ENCODE data around the gene C11orf58. TPM values are rescaled to one million over a fixed set of nuclear protein-coding genes. Genes with fewer than 3 reads are reported as not detected.

C11orf58 gene
- total and polyA plus RNA-seq, 5 donors from 2014 or later, result 154 to 168 (median 164) TPM

DNA sequence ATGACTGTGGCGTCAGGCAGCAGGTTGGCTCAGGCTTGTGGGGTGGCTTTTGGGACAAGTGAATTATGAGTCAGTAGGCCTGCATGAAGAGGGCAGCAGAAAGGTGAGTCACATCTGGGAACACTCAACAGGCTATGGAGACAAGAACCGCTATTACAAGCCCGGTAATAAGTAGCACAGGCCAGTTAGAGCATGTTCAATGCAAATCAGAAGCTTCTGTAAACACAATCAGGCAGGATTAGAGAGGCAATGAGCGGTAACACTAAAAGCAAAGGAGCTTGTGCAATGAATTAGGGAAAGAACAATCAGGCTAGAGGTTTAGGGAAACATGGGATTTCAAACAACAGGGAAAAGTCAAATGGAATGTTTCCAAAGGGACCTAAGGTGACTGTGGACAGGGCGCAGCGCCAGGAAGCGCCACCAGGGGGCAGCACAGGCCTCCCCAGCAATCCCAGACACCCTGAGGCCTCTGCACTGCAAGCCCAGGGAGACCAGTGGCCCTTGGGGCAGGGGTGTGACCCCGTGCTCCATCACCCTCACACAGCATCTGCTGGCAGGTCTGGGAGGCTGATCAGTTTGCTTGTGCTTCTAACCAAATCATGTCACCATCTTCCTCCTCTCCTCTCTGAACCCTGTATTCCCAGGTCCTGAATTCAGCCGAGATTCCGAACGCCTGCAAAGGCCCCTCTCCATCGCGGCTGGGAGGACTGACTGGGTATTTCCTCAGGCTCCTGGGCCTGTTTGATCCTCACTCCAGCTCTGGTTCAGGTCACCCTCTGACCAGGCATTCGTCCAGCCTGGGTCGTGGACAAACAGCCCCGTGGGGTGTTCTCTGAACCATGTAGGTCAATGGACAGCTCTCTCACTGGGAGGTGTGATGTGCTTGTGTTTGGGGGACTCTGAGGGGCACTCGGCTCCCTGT is 50.0 kb downstream of the C11orf58 start:
- Histone ChIP-seq H3K27me3 (ENCODE audit: control insufficient read depth, insufficient read depth, low read length) (no peaks in the 10 kb centered on the region), H3K4me1 (ENCODE audit: control insufficient read depth, insufficient read depth, low read length, poor library complexity, severe bottlenecking) (no peaks in the 10 kb centered on the region), H3K36me3 (ENCODE audit: control insufficient read depth, insufficient read depth, low read length) (no peaks in the 10 kb centered on the region), H3K27ac (ENCODE audit: insufficient read depth, low read length, poor library complexity, severe bottlenecking) (no peak overlapping the region), H3K4me3 (ENCODE audit: low read depth, low read length) (no peak overlapping the region), H3K9me3 (ENCODE audit: control insufficient read depth in 2 of 2, low read length in 2 of 2) (no peaks in the 10 kb centered on the region)
- DNase-seq, result peak; percentile 20 to 54 (median 25)
- Mint-ChIP-seq H3K27me3 (no peaks in the 10 kb centered on the region), H3K36me3 (no peaks in the 10 kb centered on the region), H3K4me1 (no peaks in the 10 kb centered on the region), H3K9me3 (no peaks in the 10 kb centered on the region), H3K4me3 (no peak overlapping the region), H3K27ac (peak overlapping the region in 1 of 3 donors; percentile 56)
- ATAC-seq (ENCODE audit: low read depth in 2 of 2), result peak in 1 of 2 donors; percentile 52

DNA sequence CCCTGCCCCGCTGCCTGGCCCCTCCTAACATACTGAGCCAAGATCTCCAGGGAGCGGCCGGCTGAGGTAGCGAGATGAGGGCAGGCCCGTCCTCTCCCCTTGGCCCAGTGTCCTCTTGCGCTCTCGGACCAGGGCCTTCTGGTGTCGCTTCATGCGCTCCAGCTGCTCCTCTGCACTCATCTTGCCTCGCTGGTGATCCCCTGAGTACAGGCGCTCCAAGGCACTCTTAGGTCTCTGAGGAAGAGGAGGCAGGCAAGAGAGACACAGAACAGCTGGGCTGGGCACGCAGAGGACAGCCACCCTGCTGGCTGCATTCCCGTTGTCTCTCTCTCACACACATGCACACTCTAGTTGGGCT is 50.6 kb downstream of the C11orf58 start:
- no peak overlapping the region for H3K27ac Mint-ChIP-seq
- Histone ChIP-seq H3K27me3 (ENCODE audit: control insufficient read depth, insufficient read depth, low read length) (no peaks in the 10 kb centered on the region), H3K27ac (ENCODE audit: insufficient read depth, low read length, poor library complexity, severe bottlenecking) (no peak overlapping the region), H3K4me1 (ENCODE audit: control insufficient read depth, insufficient read depth, low read length, poor library complexity, severe bottlenecking) (no peaks in the 10 kb centered on the region), H3K4me3 (ENCODE audit: low read depth, low read length) (no peak overlapping the region), H3K36me3 (ENCODE audit: control insufficient read depth, insufficient read depth, low read length) (no peaks in the 10 kb centered on the region), H3K9me3 (ENCODE audit: control insufficient read depth in 2 of 2, low read length in 2 of 2) (no peaks in the 10 kb centered on the region)
- H3K4me3 Mint-ChIP-seq, result no peak overlapping the region
- DNase-seq (no peak), ATAC-seq (ENCODE audit: low read depth in 2 of 2) (no peak)
- no peaks in the 10 kb centered on the region for H3K27me3 Mint-ChIP-seq
- H3K4me1 Mint-ChIP-seq, result no peaks in the 10 kb centered on the region
- no peaks in the 10 kb centered on the region for H3K9me3 Mint-ChIP-seq
- no peaks in the 10 kb centered on the region for H3K36me3 Mint-ChIP-seq

DNA sequence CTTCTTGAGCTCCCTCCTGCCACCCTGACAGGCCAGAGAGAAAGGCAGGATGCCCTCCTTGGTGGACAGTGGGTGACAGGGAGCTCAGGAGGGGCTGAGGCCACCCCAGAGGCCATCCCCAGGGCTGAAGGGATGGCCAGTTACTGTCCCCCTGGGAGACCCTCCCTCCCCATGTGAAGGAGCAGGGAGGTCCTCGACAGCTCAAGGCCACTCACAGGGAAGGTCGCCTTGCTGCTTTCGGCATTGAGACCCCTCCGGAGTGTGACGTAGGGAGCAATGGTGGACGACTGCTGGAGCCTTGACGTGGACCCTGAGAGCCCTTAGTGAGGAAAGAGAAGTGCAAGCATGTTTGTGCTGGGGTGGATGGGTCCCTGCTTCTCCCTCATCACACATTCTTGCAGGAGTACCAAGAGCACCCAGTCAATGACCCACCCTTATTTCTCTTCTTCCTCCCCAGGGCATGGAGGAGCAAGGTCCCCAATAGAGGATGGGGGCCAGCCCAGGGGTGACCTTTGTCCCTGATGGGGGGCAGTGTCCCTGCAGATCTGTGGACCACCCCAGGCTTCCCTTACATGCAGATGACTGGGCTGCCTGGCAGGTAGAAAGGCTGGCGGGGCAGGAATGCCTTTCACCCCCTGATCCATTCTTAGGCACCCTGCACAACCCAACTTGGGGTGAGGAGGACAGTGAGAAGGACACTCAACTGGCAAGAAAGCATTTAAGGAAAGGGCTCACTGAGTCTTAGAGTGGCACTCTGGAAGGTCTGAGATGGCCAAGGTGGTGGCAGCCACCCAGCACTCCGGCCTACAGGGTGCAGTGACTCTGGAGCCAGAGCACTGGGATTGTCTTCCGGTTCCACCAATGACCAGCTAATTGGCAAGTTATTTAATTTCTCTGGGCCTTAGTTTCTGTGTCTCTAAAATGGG is 51.4 kb downstream of the C11orf58 start:
- H3K4me1 Mint-ChIP-seq, result peaks cover 0 to under 1% (median 0%) of the 10 kb centered on the region in 4 donors
- H3K27ac Mint-ChIP-seq, result no peak overlapping the region
- no peak for ATAC-seq (ENCODE audit: low read depth in 2 of 2)

DNA sequence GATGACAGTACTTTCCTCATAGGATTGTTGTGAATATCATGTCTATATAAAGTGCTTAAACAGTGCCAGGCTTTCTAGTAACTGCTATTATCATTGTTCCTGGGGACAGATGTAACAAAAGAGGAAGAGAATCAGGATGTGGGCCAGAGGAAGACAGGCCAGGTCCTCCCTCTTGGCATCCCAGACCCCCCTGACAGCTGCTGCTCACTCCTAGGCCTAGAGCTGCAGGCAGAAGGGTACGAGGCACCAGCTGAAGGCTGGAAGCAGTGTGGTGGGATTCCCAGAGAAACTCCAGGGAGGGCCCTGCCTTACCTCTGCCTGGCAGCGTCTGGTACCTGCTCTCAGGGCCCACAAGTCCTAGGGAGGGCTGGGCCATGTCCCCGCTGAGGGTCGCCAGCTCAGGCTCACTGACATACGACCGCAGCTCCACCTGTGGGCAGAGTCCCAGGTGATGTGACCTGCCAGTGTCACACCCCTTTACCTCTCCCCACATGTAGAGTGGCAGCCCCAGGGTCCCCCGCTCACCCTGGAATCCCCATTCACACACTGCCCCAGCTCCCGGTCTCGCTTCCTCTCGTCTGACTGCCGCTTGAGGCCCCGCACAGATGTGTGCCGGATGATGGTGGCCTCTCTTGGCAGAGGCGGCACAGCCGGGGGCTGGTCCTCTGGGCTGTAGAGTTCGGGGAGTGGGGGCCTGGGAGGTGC is 52.2 kb downstream of the C11orf58 start:
- Histone ChIP-seq H3K27ac (ENCODE audit: insufficient read depth, low read length, poor library complexity, severe bottlenecking) (no peak overlapping the region), H3K36me3 (ENCODE audit: control insufficient read depth, insufficient read depth, low read length) (no peaks in the 10 kb centered on the region), H3K9me3 (ENCODE audit: control insufficient read depth in 2 of 2, low read length in 2 of 2) (no peaks in the 10 kb centered on the region), H3K27me3 (ENCODE audit: control insufficient read depth, insufficient read depth, low read length) (no peaks in the 10 kb centered on the region), H3K4me1 (ENCODE audit: control insufficient read depth, insufficient read depth, low read length, poor library complexity, severe bottlenecking) (no peaks in the 10 kb centered on the region), H3K4me3 (ENCODE audit: low read depth, low read length) (no peak overlapping the region)
- Mint-ChIP-seq H3K27ac (no peak overlapping the region), H3K4me3 (no peak overlapping the region), H3K9me3 (no peaks in the 10 kb centered on the region), H3K27me3 (no peaks in the 10 kb centered on the region), H3K36me3 (no peaks in the 10 kb centered on the region), H3K4me1 (peaks cover 0 to 6% (median 0%) of the 10 kb centered on the region in 4 donors)
- ATAC-seq (ENCODE audit: low read depth in 2 of 2) (no peak), DNase-seq (no peak)

More for the DNA sequence above, 51.4 kb downstream of the C11orf58 start:
- H3K4me3 Mint-ChIP-seq, result no peak overlapping the region
- Histone ChIP-seq H3K4me3 (ENCODE audit: low read depth, low read length) (no peak overlapping the region), H3K27me3 (ENCODE audit: control insufficient read depth, insufficient read depth, low read length) (no peaks in the 10 kb centered on the region), H3K27ac (ENCODE audit: insufficient read depth, low read length, poor library complexity, severe bottlenecking) (no peak overlapping the region), H3K9me3 (ENCODE audit: control insufficient read depth in 2 of 2, low read length in 2 of 2) (no peaks in the 10 kb centered on the region), H3K36me3 (ENCODE audit: control insufficient read depth, insufficient read depth, low read length) (no peaks in the 10 kb centered on the region), H3K4me1 (ENCODE audit: control insufficient read depth, insufficient read depth, low read length, poor library complexity, severe bottlenecking) (no peaks in the 10 kb centered on the region)
- H3K27me3 Mint-ChIP-seq, result no peaks in the 10 kb centered on the region
- no peaks in the 10 kb centered on the region for H3K36me3 Mint-ChIP-seq
- DNase-seq, result no peak
- H3K9me3 Mint-ChIP-seq, result no peaks in the 10 kb centered on the region

DNA sequence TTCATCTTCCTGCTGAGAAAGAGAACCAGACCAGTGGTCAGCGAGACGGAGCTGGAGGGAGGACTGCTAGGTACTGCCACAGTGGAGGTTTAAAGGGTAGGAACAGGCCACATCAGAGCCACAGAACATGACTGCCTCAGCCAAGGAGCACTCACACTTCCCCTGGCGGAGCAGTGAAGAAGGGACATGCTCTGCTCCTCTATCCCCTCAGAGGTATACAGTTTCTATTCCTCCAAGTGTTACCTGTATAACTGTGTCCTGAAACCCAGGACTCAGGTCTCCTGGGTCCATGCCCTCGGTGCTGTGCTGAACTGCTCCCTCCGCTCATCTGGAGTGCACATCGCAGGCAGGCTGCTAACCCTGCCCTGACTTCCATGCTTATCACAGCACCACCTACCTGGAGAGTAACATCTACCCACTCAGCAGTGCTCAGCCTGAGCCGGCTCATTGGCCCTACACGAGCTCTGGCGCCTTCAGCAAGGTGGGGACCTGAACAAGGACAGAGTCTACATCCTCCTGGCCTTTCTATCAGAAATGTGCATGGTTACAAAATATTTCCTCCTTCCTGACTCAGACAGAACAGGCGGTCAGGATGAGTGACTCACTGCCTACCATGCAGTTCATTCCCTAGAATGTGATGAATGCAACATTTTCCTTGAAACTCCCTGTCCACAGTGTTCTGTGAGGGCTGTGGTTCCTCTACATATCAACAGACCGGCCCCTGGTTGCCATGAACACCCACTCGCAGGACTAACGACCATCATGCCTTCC is 52.9 kb downstream of the C11orf58 start:
- H3K27me3 ChIP-seq (ENCODE audit: control insufficient read depth, insufficient read depth, low read length), result no peaks in the 10 kb centered on the region
- no peak overlapping the region for H3K27ac ChIP-seq (ENCODE audit: insufficient read depth, low read length, poor library complexity, severe bottlenecking)
- ATAC-seq (ENCODE audit: low read depth in 2 of 2), result no peak
- H3K4me3 Mint-ChIP-seq, result no peak overlapping the region
- no peak overlapping the region for H3K4me3 ChIP-seq (ENCODE audit: low read depth, low read length)
- peaks cover 0 to 6% (median 0%) of the 10 kb centered on the region in 4 donors for H3K4me1 Mint-ChIP-seq
- no peak overlapping the region for H3K27ac Mint-ChIP-seq
- no peaks in the 10 kb centered on the region for H3K9me3 ChIP-seq (ENCODE audit: control insufficient read depth in 2 of 2, low read length in 2 of 2)
- H3K36me3 Mint-ChIP-seq, result no peaks in the 10 kb centered on the region
- H3K9me3 Mint-ChIP-seq, result no peaks in the 10 kb centered on the region
- DNase-seq, result no peak
- H3K4me1 ChIP-seq (ENCODE audit: control insufficient read depth, insufficient read depth, low read length, poor library complexity, severe bottlenecking), result no peaks in the 10 kb centered on the region
- H3K36me3 ChIP-seq (ENCODE audit: control insufficient read depth, insufficient read depth, low read length), result no peaks in the 10 kb centered on the region
- no peaks in the 10 kb centered on the region for H3K27me3 Mint-ChIP-seq

DNA sequence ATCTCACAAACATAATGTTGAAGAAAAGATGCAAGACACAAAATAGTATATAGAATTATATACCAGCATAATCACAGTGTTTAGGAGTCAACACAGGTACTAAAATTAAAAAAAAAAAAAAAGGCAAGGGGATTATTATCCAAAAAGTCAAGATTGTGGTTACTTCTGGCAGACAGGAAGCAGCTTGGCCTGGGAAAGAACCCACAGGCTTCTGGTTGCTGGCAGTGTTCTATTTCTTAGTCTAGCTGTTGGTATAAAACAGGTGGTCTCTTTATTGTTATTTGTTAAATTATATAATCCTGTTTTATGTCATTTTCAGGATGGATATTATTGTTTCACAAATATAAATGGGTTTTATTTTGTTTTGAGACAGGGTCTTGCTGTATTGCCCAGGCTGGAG is 54.0 kb downstream of the C11orf58 start:
- no peak overlapping the region for H3K4me3 ChIP-seq (ENCODE audit: low read depth, low read length)
- H3K27me3 ChIP-seq (ENCODE audit: control insufficient read depth, insufficient read depth, low read length), result no peaks in the 10 kb centered on the region
- no peaks in the 10 kb centered on the region for H3K36me3 ChIP-seq (ENCODE audit: control insufficient read depth, insufficient read depth, low read length)
- H3K4me1 Mint-ChIP-seq, result peaks cover 0 to 6% (median 0%) of the 10 kb centered on the region in 4 donors
- H3K4me3 Mint-ChIP-seq, result no peak overlapping the region
- no peak overlapping the region for H3K27ac Mint-ChIP-seq
- H3K27ac ChIP-seq (ENCODE audit: insufficient read depth, low read length, poor library complexity, severe bottlenecking), result no peak overlapping the region
- no peaks in the 10 kb centered on the region for H3K9me3 Mint-ChIP-seq
- no peaks in the 10 kb centered on the region for H3K36me3 Mint-ChIP-seq
- H3K4me1 ChIP-seq (ENCODE audit: control insufficient read depth, insufficient read depth, low read length, poor library complexity, severe bottlenecking), result no peaks in the 10 kb centered on the region
- ATAC-seq (ENCODE audit: low read depth in 2 of 2), result no peak
- H3K27me3 Mint-ChIP-seq, result no peaks in the 10 kb centered on the region
- no peaks in the 10 kb centered on the region for H3K9me3 ChIP-seq (ENCODE audit: control insufficient read depth in 2 of 2, low read length in 2 of 2)
- no peak for DNase-seq

DNA sequence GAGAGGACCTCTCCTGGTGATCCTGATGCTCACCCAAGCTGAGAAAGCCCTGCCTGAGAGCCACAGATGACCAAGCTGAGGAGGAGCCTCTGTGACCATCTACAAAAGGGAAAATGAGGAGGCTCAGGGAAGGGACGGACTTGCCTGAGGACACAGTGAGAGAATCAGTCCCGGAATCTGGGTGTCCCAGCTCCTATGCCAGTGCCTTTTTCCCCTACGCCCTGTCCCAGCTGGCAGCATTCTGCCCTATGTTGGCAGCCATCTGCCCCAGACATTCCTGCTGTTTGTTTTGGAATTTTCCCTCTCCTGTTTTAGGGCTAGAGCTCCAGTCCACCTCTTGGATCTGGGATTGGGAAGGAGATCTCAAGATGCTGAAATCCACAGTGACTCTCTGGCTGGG is 54.6 kb downstream of the C11orf58 start:
- ATAC-seq (ENCODE audit: low read depth in 2 of 2) (no peak), DNase-seq (no peak)
- peak overlapping the region in 1 of 3 donors; percentile 26 for H3K27ac Mint-ChIP-seq
- no peak overlapping the region for H3K4me3 Mint-ChIP-seq
- H3K27me3 Mint-ChIP-seq, result no peaks in the 10 kb centered on the region
- no peaks in the 10 kb centered on the region for H3K9me3 Mint-ChIP-seq
- H3K36me3 ChIP-seq (ENCODE audit: control insufficient read depth, insufficient read depth, low read length), result no peaks in the 10 kb centered on the region
- no peaks in the 10 kb centered on the region for H3K4me1 ChIP-seq (ENCODE audit: control insufficient read depth, insufficient read depth, low read length, poor library complexity, severe bottlenecking)
- H3K4me1 Mint-ChIP-seq, result peaks cover 0 to 6% (median 0%) of the 10 kb centered on the region in 4 donors
- no peaks in the 10 kb centered on the region for H3K9me3 ChIP-seq (ENCODE audit: control insufficient read depth in 2 of 2, low read length in 2 of 2)
- H3K27ac ChIP-seq (ENCODE audit: insufficient read depth, low read length, poor library complexity, severe bottlenecking), result no peak overlapping the region
- no peak overlapping the region for H3K4me3 ChIP-seq (ENCODE audit: low read depth, low read length)
- no peaks in the 10 kb centered on the region for H3K36me3 Mint-ChIP-seq
- no peaks in the 10 kb centered on the region for H3K27me3 ChIP-seq (ENCODE audit: control insufficient read depth, insufficient read depth, low read length)
